ENCODE results near the gene SPAG4. TPM values are rescaled to one million over a fixed set of nuclear protein-coding genes. Genes with fewer than 3 reads are reported as not detected.

SPAG4 gene
- total RNA-seq, 1 experiment from 2014 or later: 0.67 TPM

DNA sequence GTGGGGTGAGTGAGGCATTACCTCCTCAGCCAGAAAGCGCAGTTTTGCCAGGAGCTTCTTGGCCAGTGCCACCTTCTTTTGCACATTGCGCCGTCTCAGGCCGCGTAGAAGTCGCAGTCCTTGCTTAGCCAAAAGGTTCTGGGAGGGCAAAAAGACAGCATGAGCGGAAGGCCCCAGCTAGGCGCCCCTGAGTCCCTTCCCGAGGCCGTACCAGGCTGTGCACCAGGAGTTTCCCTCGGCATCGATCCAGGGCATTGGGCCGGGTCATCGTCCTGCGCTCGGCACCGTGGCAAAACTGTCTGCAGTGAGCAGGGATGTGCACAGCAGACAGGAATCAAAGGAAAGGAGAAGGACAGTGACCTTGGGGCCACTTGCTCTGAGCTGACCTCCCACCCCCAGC is 20.2 kb upstream of the SPAG4 start:
- H3K9me3 ChIP-seq (ENCODE audit: low read depth, low read length, poor library complexity, severe bottlenecking): no peaks in the 10 kb centered on the region
- DNase-seq (ENCODE audit: low spot score): no peak
- ChIA-PET POLR2A (ENCODE audit: low non-redundant PET) (no interaction called here), CTCF (interaction anchor here (0.6 kb wide), 1 partner anchor 104 kb away, joined by 3 read pairs; no protein-coding TSS in a partner anchor)
- no peak overlapping the region for H3K27ac ChIP-seq (ENCODE audit: low read depth, low read length, poor library complexity, severe bottlenecking)
- TF ChIP-seq EZH2 (IDR thresholded peaks at IDR 0.05; ENCODE audit: borderline replicate concordance, low read depth, low read length, poor library complexity, severe bottlenecking): no peak
- TF ChIP-seq, protein P1, sequence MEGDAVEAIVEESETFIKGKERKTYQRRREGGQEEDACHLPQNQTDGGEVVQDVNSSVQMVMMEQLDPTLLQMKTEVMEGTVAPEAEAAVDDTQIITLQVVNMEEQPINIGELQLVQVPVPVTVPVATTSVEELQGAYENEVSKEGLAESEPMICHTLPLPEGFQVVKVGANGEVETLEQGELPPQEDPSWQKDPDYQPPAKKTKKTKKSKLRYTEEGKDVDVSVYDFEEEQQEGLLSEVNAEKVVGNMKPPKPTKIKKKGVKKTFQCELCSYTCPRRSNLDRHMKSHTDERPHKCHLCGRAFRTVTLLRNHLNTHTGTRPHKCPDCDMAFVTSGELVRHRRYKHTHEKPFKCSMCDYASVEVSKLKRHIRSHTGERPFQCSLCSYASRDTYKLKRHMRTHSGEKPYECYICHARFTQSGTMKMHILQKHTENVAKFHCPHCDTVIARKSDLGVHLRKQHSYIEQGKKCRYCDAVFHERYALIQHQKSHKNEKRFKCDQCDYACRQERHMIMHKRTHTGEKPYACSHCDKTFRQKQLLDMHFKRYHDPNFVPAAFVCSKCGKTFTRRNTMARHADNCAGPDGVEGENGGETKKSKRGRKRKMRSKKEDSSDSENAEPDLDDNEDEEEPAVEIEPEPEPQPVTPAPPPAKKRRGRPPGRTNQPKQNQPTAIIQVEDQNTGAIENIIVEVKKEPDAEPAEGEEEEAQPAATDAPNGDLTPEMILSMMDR (conservative IDR thresholded peaks at IDR 0.05; ENCODE audit: low read depth, low read length): no peak
- no peaks in the 10 kb centered on the region for H3K36me3 ChIP-seq (ENCODE audit: insufficient read depth, low read length, poor library complexity, severe bottlenecking)
- no TSS peak for BruUV-seq (replicated peaks)
- intact Hi-C loops (cut with micrococcal nuclease; ENCODE audit: unreplicated experiment): no loop called here
- no peaks in the 10 kb centered on the region for H3K27me3 ChIP-seq (replicated peaks; ENCODE audit: insufficient read depth, low read depth, low read length, poor library complexity)
- no peaks in the 10 kb centered on the region for H3K4me1 ChIP-seq (ENCODE audit: insufficient read depth, low read length, poor library complexity, severe bottlenecking)
- no peak overlapping the region for H3K4me3 ChIP-seq (ENCODE audit: low read depth, low read length, poor library complexity, severe bottlenecking)

DNA sequence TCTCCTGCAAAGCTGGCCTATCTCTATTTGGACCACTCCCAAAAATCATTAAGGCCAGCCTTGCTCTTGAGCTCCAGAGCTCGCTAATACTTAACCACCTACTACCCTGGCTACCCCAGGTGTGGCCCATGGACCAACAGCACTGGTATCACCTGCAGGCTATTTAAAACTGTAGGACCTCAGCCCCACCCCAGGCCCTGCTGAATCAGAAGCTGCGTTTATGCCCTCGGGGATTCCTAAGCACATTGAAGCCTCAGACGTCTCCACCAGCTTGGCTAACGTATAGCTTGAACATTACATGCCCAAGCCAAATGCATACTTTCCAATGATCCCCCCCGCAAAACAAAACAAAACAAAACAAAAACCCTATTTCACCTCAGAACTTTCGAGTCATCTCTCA is 19.7 kb upstream of the SPAG4 start:
- Histone ChIP-seq H3K27ac (ENCODE audit: low read depth, low read length, poor library complexity, severe bottlenecking) (no peak overlapping the region), H3K27me3 (replicated peaks; ENCODE audit: insufficient read depth, low read depth, low read length, poor library complexity) (no peaks in the 10 kb centered on the region), H3K4me3 (ENCODE audit: low read depth, low read length, poor library complexity, severe bottlenecking) (no peak overlapping the region), H3K4me1 (ENCODE audit: insufficient read depth, low read length, poor library complexity, severe bottlenecking) (peaks cover 4% of the 10 kb centered on the region), H3K9me3 (ENCODE audit: low read depth, low read length, poor library complexity, severe bottlenecking) (no peaks in the 10 kb centered on the region), H3K36me3 (ENCODE audit: insufficient read depth, low read length, poor library complexity, severe bottlenecking) (no peaks in the 10 kb centered on the region)
- TF ChIP-seq, protein P1 (conservative IDR thresholded peaks at IDR 0.05; ENCODE audit: low read depth, low read length): no peak
- TF ChIP-seq EZH2 (IDR thresholded peaks at IDR 0.05; ENCODE audit: borderline replicate concordance, low read depth, low read length, poor library complexity, severe bottlenecking): no peak
- BruUV-seq (replicated peaks): no TSS peak
- no peak for DNase-seq (ENCODE audit: low spot score)
- intact Hi-C loops (cut with micrococcal nuclease; ENCODE audit: unreplicated experiment): no loop called here
- POLR2A ChIA-PET (ENCODE audit: low non-redundant PET): no interaction called here
- CTCF ChIA-PET: interaction anchor here (0.6 kb wide), 1 partner anchor 104 kb away, joined by 3 read pairs; no protein-coding TSS in a partner anchor

DNA sequence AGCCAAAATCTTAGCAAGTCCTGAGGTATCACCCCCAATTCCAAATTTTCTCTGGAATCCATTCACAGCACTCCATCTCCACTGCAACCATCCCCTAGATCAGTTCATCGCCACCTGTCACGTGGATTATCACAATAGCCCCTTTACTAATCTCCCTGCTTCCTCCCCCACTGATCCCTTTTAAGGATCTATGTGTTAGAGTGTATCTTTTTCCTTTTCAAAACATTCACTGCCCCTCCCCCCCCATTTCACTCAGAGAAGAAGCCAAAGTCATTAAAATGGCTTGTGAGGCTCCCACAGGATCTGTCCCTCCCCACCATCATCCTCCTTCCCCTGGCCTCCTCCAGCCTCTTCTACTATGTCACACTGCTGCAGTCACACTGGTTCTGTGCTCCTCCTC is 18.4 kb upstream of the SPAG4 start:
- Histone ChIP-seq H3K4me3 (ENCODE audit: low read depth, low read length, poor library complexity, severe bottlenecking) (no peak overlapping the region), H3K9me3 (ENCODE audit: low read depth, low read length, poor library complexity, severe bottlenecking) (no peaks in the 10 kb centered on the region), H3K36me3 (ENCODE audit: insufficient read depth, low read length, poor library complexity, severe bottlenecking) (no peaks in the 10 kb centered on the region), H3K4me1 (ENCODE audit: insufficient read depth, low read length, poor library complexity, severe bottlenecking) (peaks cover 11% of the 10 kb centered on the region), H3K27ac (ENCODE audit: low read depth, low read length, poor library complexity, severe bottlenecking) (no peak overlapping the region), H3K27me3 (replicated peaks; ENCODE audit: insufficient read depth, low read depth, low read length, poor library complexity) (peaks cover 3% of the 10 kb centered on the region)
- no peak for DNase-seq (ENCODE audit: low spot score)
- BruUV-seq (replicated peaks): no TSS peak
- CTCF ChIA-PET: no interaction called here
- POLR2A ChIA-PET (ENCODE audit: low non-redundant PET): no interaction called here
- TF ChIP-seq EZH2 (IDR thresholded peaks at IDR 0.05; ENCODE audit: borderline replicate concordance, low read depth, low read length, poor library complexity, severe bottlenecking): no peak
- TF ChIP-seq, protein P1 (conservative IDR thresholded peaks at IDR 0.05; ENCODE audit: low read depth, low read length): no peak
- intact Hi-C loops (cut with micrococcal nuclease; ENCODE audit: unreplicated experiment): no loop called here
